GM13976 (cell line): ENCODE data around the gene DNAJB8.

ENCODE experiments used
- DNase-seq: peaks from one replicate; pipeline ENCODE4 v3.0.0; 2012; ENCODE audit warnings: low spot score
- CTCF ChIP-seq: IDR thresholded peaks from 2 replicates; pipeline ENCODE4 v1.5.1; 2012; ENCODE audit warnings: borderline replicate concordance, mild to moderate bottlenecking; ENCODE audit not compliant: insufficient read depth; ENCODE audit errors: extremely low read depth, missing control alignments, control extremely low read depth
- in situ Hi-C: fragments of 300-500 bp; cut with MboI; formaldehyde crosslinking; loops from one replicate; pipeline ENCODE4 v1.12.0; 2022; ENCODE audit warnings: low sequenced_read_pairs, mixed read lengths, inconsistent platforms; ENCODE audit not compliant: unreplicated experiment

The DNAJB8 gene

GRCh38 chr3:128431803-128432300 lies 34.8 kb downstream of the DNAJB8 start:
- DNase-seq = no peak
- in situ Hi-C loops = no loop called here

GRCh38 chr3:128430731-128431130 lies 36.0 kb downstream of the DNAJB8 start:
- in situ Hi-C loops = no loop called here
- TF ChIP-seq CTCF = no peak
- DNase-seq = no peak

More at GRCh38 chr3:128431803-128432300, 34.8 kb downstream of the DNAJB8 start:
- no peak for TF ChIP-seq CTCF

- in situ Hi-C loops = no loop called here
- TF ChIP-seq CTCF = no peak
- no peak for DNase-seq
These were observed 36.4 kb downstream of the DNAJB8 start for GRCh38 chr3:128430301-128430700.

GRCh38 chr3:128429751-128430150 lies 36.9 kb downstream of the DNAJB8 start:
- TF ChIP-seq CTCF = no peak
- DNase-seq = no peak
- in situ Hi-C loops = loop anchor here (10.0 kb wide), 1 partner anchor 65 kb away; the partner anchor contains the start of gene GATA2

GRCh38 chr3:128429275-128429674 lies 37.4 kb downstream of the DNAJB8 start:
- in situ Hi-C loops = loop anchor here (10.0 kb wide), 1 partner anchor 66 kb away; the partner anchor contains the start of gene GATA2
- no peak for DNase-seq
- no peak for TF ChIP-seq CTCF

GRCh38 chr3:128427872-128428822 lies 38.5 kb downstream of the DNAJB8 start:
- DNase-seq = no peak
- TF ChIP-seq CTCF = no peak
- in situ Hi-C loops = loop anchor here (10.0 kb wide), 1 partner anchor 67 kb away; the partner anchor contains the start of gene GATA2
